ENCODE data around the gene FBXO39.
"Not testable (repeated sequence)": the region's sequence is repeated elsewhere in the genome, so short reads cannot be mapped to it uniquely, and the experiment has no call there.

Gene FBXO39

DNA sequence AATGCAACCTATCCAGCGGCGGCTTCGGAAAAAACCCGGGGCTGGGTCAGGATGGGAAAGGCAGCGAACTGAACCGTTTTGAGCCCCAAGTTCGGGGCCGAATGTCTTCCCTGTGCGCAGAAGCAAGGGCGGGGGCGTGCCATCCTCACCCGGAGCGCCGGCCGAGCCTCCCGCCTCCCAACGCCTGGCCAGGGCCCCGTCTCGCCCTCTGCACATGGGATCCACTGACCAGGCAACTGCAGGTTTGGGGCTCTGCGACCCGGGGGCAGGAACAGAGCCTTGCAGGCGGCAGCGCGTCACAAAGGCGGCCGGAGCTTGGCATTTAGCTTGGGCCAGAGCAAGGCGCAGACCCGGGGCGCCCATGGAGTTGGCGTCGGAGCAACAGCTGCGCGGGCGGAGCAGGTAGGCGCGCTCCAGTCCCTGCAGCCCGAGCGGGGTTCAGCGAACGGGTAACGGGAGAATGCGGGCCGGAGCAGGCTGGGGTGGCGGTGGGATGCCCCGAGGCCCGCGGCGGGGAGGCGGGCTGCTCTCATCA, at the start of gene FBXO39:
Gene FBXO39 (plus strand): TSS at position 345 of the 535 bp plus-strand sequence. CDS start 3,654 bp downstream, outside the sequence.
- peak; percentile 22 for DNase-seq

GRCh38 chr17:6729531-6729930, 46.5 kb upstream of the FBXO39 start:
- DNase-seq: no peak

- not testable (repeated sequence) for DNase-seq
Observed at GRCh38 chr17:6746665-6747064, 29.4 kb upstream of the FBXO39 start.

- no peak for DNase-seq
Observed at GRCh38 chr17:6748617-6749016, 27.4 kb upstream of the FBXO39 start.

DNA sequence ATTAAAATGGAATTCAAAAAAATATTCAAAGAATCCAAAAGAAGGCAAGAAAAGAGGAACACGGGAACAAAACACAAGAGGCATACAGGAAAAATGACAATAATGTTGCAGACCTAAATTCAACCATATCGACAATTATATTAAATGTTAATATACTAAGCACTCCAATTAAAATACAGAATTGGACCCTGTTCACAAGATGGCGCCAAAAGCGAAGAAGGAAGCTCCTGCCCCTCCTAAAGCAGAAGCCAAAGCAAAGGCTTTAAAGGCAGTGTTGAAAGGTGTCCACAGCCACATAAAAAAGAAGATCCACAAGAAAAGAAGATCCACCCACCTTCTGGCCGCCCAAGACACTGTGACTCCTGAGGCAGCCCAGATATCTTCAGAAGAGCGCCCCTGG, 26.5 kb upstream of the FBXO39 start:
- peak; percentile 68 for DNase-seq

DNA sequence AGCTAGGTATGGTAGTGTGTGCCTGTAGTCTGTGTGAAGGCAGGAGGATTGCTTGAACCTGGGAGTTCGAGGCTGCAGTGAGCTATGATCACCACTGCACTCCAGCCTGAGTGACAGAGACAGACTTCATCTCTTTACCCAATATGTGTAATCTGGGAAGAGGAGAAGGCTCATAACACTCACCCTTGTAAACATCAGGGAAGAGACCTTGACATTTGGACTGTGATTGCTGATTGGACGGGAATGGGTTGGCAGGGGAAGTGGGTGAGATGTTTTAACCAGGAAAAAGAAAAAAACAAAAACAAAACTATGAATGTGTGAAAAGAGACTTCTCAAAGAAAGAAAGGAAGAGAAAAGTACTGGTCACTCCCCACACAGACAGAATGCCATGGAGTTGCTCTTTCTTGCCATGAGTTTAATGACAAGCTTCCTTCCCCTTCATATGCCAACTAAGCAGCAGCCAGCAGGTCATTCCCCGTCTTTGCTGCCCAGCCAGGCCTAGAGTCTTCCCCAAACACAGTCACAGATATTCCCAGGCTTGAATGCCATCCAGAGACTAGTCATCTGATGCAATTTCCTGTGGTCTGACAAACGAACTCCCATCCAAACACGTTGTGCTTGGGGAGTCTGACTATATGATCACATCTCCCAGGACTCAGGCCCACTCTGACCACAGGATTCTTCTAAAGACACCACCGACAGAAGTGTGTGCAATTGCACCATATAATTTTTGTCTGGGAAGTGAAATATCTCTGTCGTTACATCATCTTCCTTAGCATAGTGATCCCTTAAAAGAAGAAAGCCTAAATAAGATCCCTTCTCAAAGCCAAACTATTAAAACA, 23.7 kb upstream of the FBXO39 start:
- DNase-seq: peak; percentile 68

DNA sequence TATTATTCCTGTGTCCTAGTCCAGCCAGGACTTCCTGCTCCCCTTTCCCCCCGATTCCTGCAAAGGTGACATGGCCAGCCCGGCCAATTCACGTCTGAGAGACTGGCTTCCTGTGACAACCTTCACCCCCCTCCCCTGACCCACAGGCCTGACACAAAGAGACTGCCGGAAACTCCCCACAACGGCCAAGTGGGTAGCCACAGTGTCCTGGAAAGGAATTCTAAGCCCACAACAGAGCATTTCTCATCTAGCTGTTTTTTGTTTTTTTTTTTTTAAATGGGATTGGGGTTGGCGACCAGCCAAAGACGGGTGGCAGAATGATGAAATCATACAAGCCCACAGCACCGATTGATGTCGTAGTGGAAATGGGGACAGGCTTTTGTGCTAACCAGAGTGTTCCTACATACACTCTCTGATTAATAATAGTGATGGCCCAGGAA, 23.0 kb upstream of the FBXO39 start:
- peak; percentile 71 for DNase-seq

DNA sequence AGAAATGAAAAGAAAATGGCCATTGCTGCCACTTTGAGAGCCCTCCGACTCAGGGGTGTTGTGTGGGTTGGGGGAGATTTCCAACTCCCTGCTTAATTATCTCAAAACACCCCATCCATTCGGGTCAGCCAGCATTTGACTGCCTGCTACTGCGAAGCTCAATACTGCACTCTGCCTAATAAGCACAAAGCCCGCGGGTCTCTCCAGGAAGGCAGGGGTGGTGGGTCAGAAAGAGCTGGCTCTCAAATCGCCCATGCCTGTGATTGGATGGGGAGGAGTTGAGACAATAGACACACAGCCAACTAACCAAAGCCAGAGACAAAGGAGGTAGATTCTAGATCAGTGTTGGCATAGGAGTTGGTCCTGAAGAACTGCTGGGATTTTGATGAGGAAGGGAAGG, 22.5 kb upstream of the FBXO39 start:
- no peak for DNase-seq

- no peak for DNase-seq
Observed at GRCh38 chr17:6755281-6755680, 20.7 kb upstream of the FBXO39 start.

GRCh38 chr17:6755731-6756184, 20.3 kb upstream of the FBXO39 start, which contains the start of gene XAF1:
Gene XAF1 (plus strand): TSS chr17:6756046. CDS start chr17:6756079, 33 bp downstream.
- DNase-seq: peak; percentile 68

GRCh38 chr17:6756425-6757031, 19.5 kb upstream of the FBXO39 start:
- DNase-seq: peak; percentile 25

DNA sequence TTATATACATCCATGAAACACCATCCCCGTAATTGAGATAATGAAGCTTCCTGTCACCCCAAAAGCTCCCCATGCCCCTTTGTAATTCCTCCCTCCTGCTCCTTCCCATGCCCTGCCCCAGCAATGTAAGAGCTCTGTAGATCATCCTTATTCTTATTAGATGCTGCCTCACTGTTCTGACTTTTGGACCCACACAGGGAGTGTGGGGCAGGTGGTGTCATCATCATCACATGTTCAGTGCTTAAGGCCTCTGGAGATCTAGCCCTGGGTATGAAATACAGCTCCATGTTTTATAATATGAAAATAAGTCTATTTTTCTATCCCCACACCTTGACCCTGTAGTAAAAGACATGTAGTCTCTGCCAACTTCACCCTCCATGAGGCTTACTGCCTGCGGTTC, 18.3 kb upstream of the FBXO39 start:
- DNase-seq: no peak

DNA sequence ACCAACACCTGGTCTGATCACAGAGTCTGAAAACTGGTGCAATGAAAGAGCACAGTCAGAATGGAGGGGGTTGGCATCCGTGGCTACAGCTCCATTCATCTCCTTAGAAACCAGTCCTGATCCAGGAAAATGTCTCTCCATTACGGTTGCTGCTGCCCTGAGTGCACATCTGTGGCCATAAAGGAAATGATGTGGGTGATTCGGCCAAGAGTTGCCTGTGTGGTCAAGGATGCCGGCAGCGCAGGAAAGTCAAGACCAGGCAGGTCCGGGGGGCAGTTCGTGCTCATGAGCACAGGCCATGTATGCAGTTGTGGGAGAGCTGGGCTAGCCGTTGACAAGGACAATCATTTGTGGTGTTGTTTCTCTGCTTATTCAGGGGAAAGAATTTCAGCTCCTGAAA, 14.2 kb upstream of the FBXO39 start:
- DNase-seq: no peak

DNA sequence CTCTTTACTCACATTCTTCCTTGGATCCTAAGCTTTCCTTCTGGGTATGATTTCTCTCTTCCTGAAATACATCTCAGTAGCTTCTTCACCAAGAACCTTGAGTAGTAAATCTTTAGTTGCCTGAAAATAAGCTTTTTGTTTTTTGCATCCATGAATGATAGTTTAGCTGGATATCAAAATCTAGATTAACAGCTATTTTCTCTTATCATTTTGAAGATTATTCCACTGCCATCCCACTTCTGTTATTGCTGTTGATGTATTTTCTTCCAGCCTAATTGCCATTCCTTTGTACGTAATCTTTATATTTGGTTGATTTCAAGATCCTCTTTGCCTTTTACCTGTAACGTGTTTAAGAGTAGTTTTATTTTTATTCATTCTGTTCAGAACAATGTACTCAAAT, 7.6 kb upstream of the FBXO39 start:
- DNase-seq: no peak

GRCh38 chr17:6772016-6772415, 4.0 kb upstream of the FBXO39 start:
- no peak for DNase-seq

DNA sequence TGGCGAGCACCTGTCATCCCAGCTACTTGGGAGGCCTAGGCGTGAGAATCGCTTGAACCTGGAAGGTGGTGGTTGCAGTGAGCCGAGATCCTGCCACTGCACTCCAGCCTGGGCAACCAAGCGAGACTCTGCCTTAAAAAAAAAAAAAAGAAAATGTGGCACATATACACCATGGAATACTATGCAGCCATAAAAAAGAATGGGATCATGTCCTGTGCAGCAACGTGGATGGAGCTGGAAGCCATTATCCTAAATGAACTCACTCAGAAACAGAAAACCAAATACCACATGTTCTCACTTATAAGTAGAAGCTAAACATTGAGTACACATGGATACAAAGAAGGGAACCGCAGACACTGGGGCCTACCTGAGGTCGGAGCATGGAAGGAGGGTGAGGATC, 1.1 kb upstream of the FBXO39 start:
- not testable (repeated sequence) for DNase-seq

- no peak for DNase-seq
Observed at GRCh38 chr17:6779411-6779810, 3.4 kb downstream of the FBXO39 start.

GRCh38 chr17:6780001-6780400, 4.0 kb downstream of the FBXO39 start:
- no peak for DNase-seq

DNA sequence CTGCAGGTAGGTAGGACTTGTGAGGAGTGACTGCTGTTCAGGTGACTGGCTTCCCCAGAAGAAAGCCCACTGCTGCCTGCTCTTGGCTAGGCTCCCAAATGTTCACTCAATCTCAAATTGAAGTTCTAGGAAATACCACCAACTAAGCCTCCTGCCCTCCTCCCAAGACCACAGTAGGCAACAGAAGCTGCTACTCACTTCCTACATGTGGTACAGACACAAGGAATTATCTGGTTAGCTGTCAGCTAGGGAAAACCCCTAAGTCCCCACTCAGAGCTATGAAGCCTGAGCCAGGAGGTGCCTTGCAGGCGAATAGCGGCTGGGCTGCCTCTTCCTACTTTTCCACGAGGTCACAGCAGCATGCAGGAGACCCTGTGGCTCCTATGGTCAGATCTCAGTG, 4.9 kb downstream of the FBXO39 start:
- peak; percentile 65 for DNase-seq

- DNase-seq: no peak
Observed at GRCh38 chr17:6782244-6782643, 6.2 kb downstream of the FBXO39 start.

DNA sequence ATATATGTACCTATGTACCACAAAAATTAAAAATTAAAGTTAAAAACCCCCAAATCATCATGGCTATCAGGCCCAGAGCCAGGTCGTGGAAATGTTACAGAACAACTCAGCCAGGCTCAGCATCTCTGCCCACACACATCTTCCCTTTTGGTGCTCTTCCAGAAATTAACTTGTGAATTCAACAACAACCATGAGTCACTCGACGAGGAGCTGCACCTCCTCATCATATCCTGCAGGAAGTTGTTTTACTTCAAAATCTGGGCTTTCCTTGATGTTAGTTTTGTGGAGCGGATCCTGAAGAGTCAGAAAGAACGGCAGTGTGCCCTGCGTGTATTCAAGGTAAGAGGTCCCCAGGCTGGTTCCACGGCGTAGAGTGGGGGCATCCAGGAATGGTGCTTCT, 10.6 kb downstream of the FBXO39 start:
- DNase-seq: no peak

DNA sequence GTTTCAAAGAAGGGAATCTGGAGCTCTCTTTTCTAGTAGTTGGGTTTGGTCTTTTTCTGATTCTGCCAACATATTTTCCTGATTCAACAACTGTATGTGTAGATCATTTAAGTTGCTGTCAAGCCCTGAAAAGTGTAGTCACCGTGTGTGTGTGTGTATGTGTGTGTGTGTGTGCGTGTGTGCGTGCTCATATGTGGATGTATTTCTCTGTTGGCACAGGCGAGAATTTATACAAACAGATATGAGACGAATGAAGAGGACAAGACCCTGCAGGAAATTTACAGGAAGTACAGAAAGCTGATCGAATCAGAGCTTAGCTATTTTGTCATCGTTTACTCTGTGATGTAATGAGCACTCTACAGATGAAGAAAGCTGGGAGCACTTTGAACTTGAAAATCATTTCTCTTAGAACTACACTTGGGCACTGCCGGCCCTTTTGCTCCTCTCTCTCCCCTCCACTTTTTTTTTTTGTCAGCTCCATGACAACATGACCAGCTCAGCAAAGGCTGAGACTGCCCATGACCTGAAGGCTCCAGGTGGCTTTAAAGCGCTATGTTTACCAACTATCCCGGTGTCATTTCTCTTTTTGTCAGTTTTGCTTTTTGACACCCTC, 11.2 kb downstream of the FBXO39 start:
- no peak for DNase-seq

DNA sequence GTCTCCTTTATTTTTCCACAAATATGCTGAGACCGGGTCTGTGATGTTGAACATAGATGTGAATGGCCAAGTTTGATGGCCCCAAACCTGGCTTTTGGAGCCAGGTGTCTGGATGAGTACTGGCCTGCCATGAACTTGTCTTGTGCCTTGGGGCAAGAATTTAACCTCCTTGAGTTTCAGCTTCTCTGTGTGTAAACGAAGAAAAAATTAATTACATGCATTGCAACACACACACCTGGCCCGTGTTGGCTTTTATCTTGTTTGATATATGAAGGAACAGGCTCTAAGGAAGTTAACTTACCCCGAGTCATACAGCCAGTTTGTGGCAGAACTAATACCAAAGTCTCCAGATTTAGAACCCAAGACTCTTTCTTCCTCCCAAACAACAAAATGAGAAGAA, 13.1 kb downstream of the FBXO39 start:
- DNase-seq: no peak

Measured in hematopoietic multipotent progenitor cell treated with erythropoietin and hydrocortisone succinate and interleukin-3 and kit ligand, for 4 days (in vitro differentiated cells).